Measurements from ENCODE around the gene RPL37.
"Not testable (repeated sequence)": the region's sequence is repeated elsewhere in the genome, so short reads cannot be mapped to it uniquely, and the experiment has no call there.

Gene RPL37

GRCh38 chr5:40796487-40796889, 38.5 kb downstream of the RPL37 start:
- DNase-seq (ENCODE audit: low read depth): no peak

GRCh38 chr5:40794877-40795276, 40.1 kb downstream of the RPL37 start:
- DNase-seq (ENCODE audit: low read depth): not testable (repeated sequence)

- not testable (repeated sequence) for DNase-seq (ENCODE audit: low read depth)
Observed at GRCh38 chr5:40794340-40794739, 40.7 kb downstream of the RPL37 start.

GRCh38 chr5:40792691-40793090, 42.3 kb downstream of the RPL37 start:
- DNase-seq (ENCODE audit: low read depth): not testable (repeated sequence)

- DNase-seq (ENCODE audit: low read depth): no peak
Observed at GRCh38 chr5:40791715-40792139, 43.3 kb downstream of the RPL37 start.

- DNase-seq (ENCODE audit: low read depth): no peak
Observed at GRCh38 chr5:40790947-40791593, 44.0 kb downstream of the RPL37 start.

GRCh38 chr5:40788941-40789340, 46.1 kb downstream of the RPL37 start:
- DNase-seq (ENCODE audit: low read depth): not testable (repeated sequence)

GRCh38 chr5:40787986-40788385, 47.0 kb downstream of the RPL37 start:
- no peak for DNase-seq (ENCODE audit: low read depth)

- DNase-seq (ENCODE audit: low read depth): not testable (repeated sequence)
Observed at GRCh38 chr5:40786664-40787063, 48.4 kb downstream of the RPL37 start.

- no peak for DNase-seq (ENCODE audit: low read depth)
Observed at GRCh38 chr5:40784916-40785315, 50.1 kb downstream of the RPL37 start.

GRCh38 chr5:40784027-40784653, 50.9 kb downstream of the RPL37 start:
- no peak for DNase-seq (ENCODE audit: low read depth)

- no peak for DNase-seq (ENCODE audit: low read depth)
Observed at GRCh38 chr5:40781843-40782409, 53.1 kb downstream of the RPL37 start.

- no peak for DNase-seq (ENCODE audit: low read depth)
Observed at GRCh38 chr5:40780858-40781257, 54.2 kb downstream of the RPL37 start.

- DNase-seq (ENCODE audit: low read depth): no peak
Observed at GRCh38 chr5:40780199-40780598, 54.8 kb downstream of the RPL37 start.

GRCh38 chr5:40779561-40779960, 55.5 kb downstream of the RPL37 start:
- DNase-seq (ENCODE audit: low read depth): no peak

GRCh38 chr5:40778133-40778532, 56.9 kb downstream of the RPL37 start:
- DNase-seq (ENCODE audit: low read depth): no peak

- DNase-seq (ENCODE audit: low read depth): no peak
Observed at GRCh38 chr5:40776658-40776977, 58.4 kb downstream of the RPL37 start.

- no peak for DNase-seq (ENCODE audit: low read depth)
Observed at GRCh38 chr5:40775846-40776657, 59.0 kb downstream of the RPL37 start.
